GM18520 (cell line): Measurements from ENCODE around the gene FAM227B.
"Not testable (repeated sequence)": the region's sequence is repeated elsewhere in the genome, so short reads cannot be mapped to it uniquely, and the experiment has no call there.

Experiments
- ATAC-seq: cut with Tn5 transposase; IDR thresholded peaks from one replicate; pipeline ENCODE4 v1.9.1; 2021; ENCODE audit not compliant: unreplicated experiment

The FAM227B gene

GRCh38 chr15:49612240-49612639 is 8.4 kb downstream of the FAM227B start:
- ATAC-seq: not testable (repeated sequence)

GRCh38 chr15:49610157-49610918 is 10.3 kb downstream of the FAM227B start:
- no peak for ATAC-seq

GRCh38 chr15:49606594-49606993 is 14.0 kb downstream of the FAM227B start:
- ATAC-seq: no peak

- no peak for ATAC-seq
Observed at GRCh38 chr15:49605588-49605987, 15.0 kb downstream of the FAM227B start.

GRCh38 chr15:49604625-49605409 is 15.8 kb downstream of the FAM227B start:
- ATAC-seq: no peak

- not testable (repeated sequence) for ATAC-seq
Observed at GRCh38 chr15:49592829-49593316, 27.7 kb downstream of the FAM227B start.

GRCh38 chr15:49589030-49589429 is 31.6 kb downstream of the FAM227B start:
- peak; percentile 71 for ATAC-seq

GRCh38 chr15:49573421-49573820 is 47.2 kb downstream of the FAM227B start:
- no peak for ATAC-seq

GRCh38 chr15:49570672-49571071 is 49.9 kb downstream of the FAM227B start:
- ATAC-seq: no peak

- ATAC-seq: no peak
Observed at GRCh38 chr15:49570174-49570573, 50.4 kb downstream of the FAM227B start.

- ATAC-seq: no peak
Observed at GRCh38 chr15:49560045-49560444, 60.6 kb downstream of the FAM227B start.

- ATAC-seq: no peak
Observed at GRCh38 chr15:49558929-49559328, 61.7 kb downstream of the FAM227B start.

GRCh38 chr15:49556437-49556836 is 64.2 kb downstream of the FAM227B start:
- ATAC-seq: no peak

- not testable (repeated sequence) for ATAC-seq
Observed at GRCh38 chr15:49550342-49550741, 70.3 kb downstream of the FAM227B start.

GRCh38 chr15:49538520-49538919 is 82.1 kb downstream of the FAM227B start:
- no peak for ATAC-seq

- ATAC-seq: no peak
Observed at GRCh38 chr15:49530092-49530491, 90.5 kb downstream of the FAM227B start.

- ATAC-seq: no peak
Observed at GRCh38 chr15:49528289-49528688, 92.3 kb downstream of the FAM227B start.

- ATAC-seq: no peak
Observed at GRCh38 chr15:49521802-49522201, 98.8 kb downstream of the FAM227B start.

- ATAC-seq: not testable (repeated sequence)
Observed at GRCh38 chr15:49512739-49513138, 107.9 kb downstream of the FAM227B start.

- no peak for ATAC-seq
Observed at GRCh38 chr15:49507261-49507660, 113.4 kb downstream of the FAM227B start.

- no peak for ATAC-seq
Observed at GRCh38 chr15:49506341-49506740, 114.3 kb downstream of the FAM227B start.

GRCh38 chr15:49501586-49501985 is 119.0 kb downstream of the FAM227B start:
- ATAC-seq: no peak
